Colonic mucosa (tissue), 4 donors: ENCODE measurements around the gene TRPM3. TPM values are rescaled to one million over a fixed set of nuclear protein-coding genes. Genes with fewer than 3 reads are reported as not detected.

Source experiments
- DNase-seq: peaks from one replicate; pipeline ENCODE4 v3.0.0-alpha.2; 2020
- H3K27ac ChIP-seq: fragments of 200-600 bp; one replicate; pipeline ENCODE4 v1.8.0; 2021
- H3K27me3 ChIP-seq: fragments of 200-600 bp; one replicate; pipeline ENCODE4 v1.8.0; 2021
- H3K36me3 ChIP-seq: fragments of 200-600 bp; one replicate; pipeline ENCODE4 v1.8.0; 2021
- H3K4me1 ChIP-seq: fragments of 200-600 bp; one replicate; pipeline ENCODE4 v1.8.0; 2021; ENCODE audit warnings: mild to moderate bottlenecking
- H3K4me3 ChIP-seq: fragments of 200-600 bp; one replicate; pipeline ENCODE4 v1.8.0; 2021
- H3K9ac ChIP-seq, 2 donors: one replicate each; pipeline ENCODE4 v1.7.0; 2013; ENCODE audit warnings: control low read depth in 2 of 2, low read depth in 2 of 2, low read length in 2 of 2
- H3K9me3 ChIP-seq: fragments of 200-600 bp; one replicate; pipeline ENCODE4 v1.8.0; 2021
- CTCF ChIP-seq: fragments of 200-600 bp; IDR thresholded peaks from one replicate; pipeline ENCODE4 v1.8.0; 2022; ENCODE audit warnings: antibody characterized with exemption, mild to moderate bottlenecking
- intact Hi-C: fragments of 100-400 bp; cut with DNase I; formaldehyde crosslinking; loops from one replicate; pipeline ENCODE4 v1.14.1; 2022
- total RNA-seq, 2 donors: library from RNA; stranded (reverse); fragmentation: NEBNext Ultra II Directional in 1 of 2; extraction: Animal tissue kit (Norgen Biotek cat#: 25700) in 1 of 2; gene quantifications; one replicate each; pipeline ENCODE4 v1.2.1, GENCODE V29; 2021
- donor health status: healthy.
- donor health status: DM: no; HTN: no; CAD: no.
- donor health status: DM: no; HTN: no; CAD: no.

The TRPM3 gene
- under 1 TPM; 0.32 to 0.35 TPM for total RNA-seq

- no peak for DNase-seq
- intact Hi-C loops: no loop called here
- Histone ChIP-seq H3K9me3 (no peaks in the 10 kb centered on the region), H3K9ac (no peak within 1 kb of the TSS), H3K36me3 (no peaks in the 10 kb centered on the region), H3K4me1 (no peaks in the 10 kb centered on the region), H3K4me3 (no peak within 1 kb of the TSS), H3K27me3 (no peaks in the 10 kb centered on the region), H3K27ac (no peak within 1 kb of the TSS)
- TF ChIP-seq CTCF: no peak
Observed at GRCh38 chr9:71121275-71122021, at the start of gene TRPM3. Gene TRPM3, minus strand, starts transcription at chr9:71121621. Its CDS starts 267 bp downstream, at chr9:71121354.

GRCh38 chr9:71168418-71168817 lies 47.0 kb upstream of the TRPM3 start:
- TF ChIP-seq CTCF: no peak
- intact Hi-C loops: no loop called here
- Histone ChIP-seq H3K36me3 (no peaks in the 10 kb centered on the region), H3K27ac (no peak overlapping the region), H3K4me1 (no peaks in the 10 kb centered on the region), H3K9me3 (no peaks in the 10 kb centered on the region), H3K9ac (no peak overlapping the region), H3K27me3 (no peaks in the 10 kb centered on the region), H3K4me3 (no peak overlapping the region)
- DNase-seq: no peak

- Histone ChIP-seq H3K27ac (no peak overlapping the region), H3K4me3 (no peak overlapping the region), H3K36me3 (no peaks in the 10 kb centered on the region), H3K9me3 (no peaks in the 10 kb centered on the region), H3K9ac (no peak overlapping the region), H3K27me3 (no peaks in the 10 kb centered on the region), H3K4me1 (no peaks in the 10 kb centered on the region)
- intact Hi-C loops: no loop called here
- DNase-seq: no peak
- no peak for TF ChIP-seq CTCF
Observed at GRCh38 chr9:71162126-71162525, 40.7 kb upstream of the TRPM3 start.

- no peak overlapping the region for H3K27ac ChIP-seq
- H3K27me3 ChIP-seq: no peaks in the 10 kb centered on the region
- H3K9me3 ChIP-seq: no peaks in the 10 kb centered on the region
- H3K36me3 ChIP-seq: no peaks in the 10 kb centered on the region
- intact Hi-C loops: no loop called here
- H3K4me3 ChIP-seq: no peak overlapping the region
- no peak overlapping the region for H3K9ac ChIP-seq
- DNase-seq: no peak
- no peak for TF ChIP-seq CTCF
- no peaks in the 10 kb centered on the region for H3K4me1 ChIP-seq
Observed at GRCh38 chr9:71157731-71158130, 36.3 kb upstream of the TRPM3 start.

GRCh38 chr9:71147368-71147767 lies 25.9 kb upstream of the TRPM3 start:
- Histone ChIP-seq H3K36me3 (no peaks in the 10 kb centered on the region), H3K9ac (no peak overlapping the region), H3K27me3 (no peaks in the 10 kb centered on the region), H3K4me1 (no peaks in the 10 kb centered on the region), H3K9me3 (no peaks in the 10 kb centered on the region), H3K4me3 (no peak overlapping the region), H3K27ac (no peak overlapping the region)
- DNase-seq: no peak
- intact Hi-C loops: no loop called here
- TF ChIP-seq CTCF: no peak
